WTC11 (cell line): ENCODE measurements around the gene ZNF341. TPM values are rescaled to one million over a fixed set of nuclear protein-coding genes. Genes with fewer than 3 reads are reported as not detected.

ENCODE experiments used
- ATAC-seq: fragments of 200-7000 bp; cut with Tn5 transposase; 2 replicates; pipeline ENCODE4 v1.10.0; 2021; ENCODE audit warnings: mild to moderate bottlenecking, moderate library complexity
- CTCF ChIA-PET: fragments of 300-600 bp; sonication (Branson Sonifier 250); formaldehyde crosslinking; loops from one replicate; lab custom pipeline; 2021; ENCODE audit warnings: antibody characterized with exemption; lab: Charles Lee
- POLR2A ChIA-PET: fragments of 350-600 bp; sonication (Branson Sonifier 250); formaldehyde crosslinking; loops from one replicate; lab custom pipeline; 2021; ENCODE audit warnings: antibody characterized with exemption; lab: Charles Lee
- DNase-seq: peaks from one replicate; pipeline ENCODE4 v3.0.0; 2021; ENCODE audit warnings: low spot score
- H3K27ac Mint-ChIP-seq: 2 replicates; pipeline ENCODE4 v1.8.0; 2021; ENCODE audit warnings: mixed read lengths
- H3K27me3 Mint-ChIP-seq: 2 replicates; pipeline ENCODE4 v1.8.0; 2021; ENCODE audit warnings: low read depth, mild to moderate bottlenecking, moderate library complexity, mixed read lengths
- H3K36me3 Mint-ChIP-seq: 2 replicates; pipeline ENCODE4 v1.8.0; 2021; ENCODE audit warnings: mixed read lengths
- H3K4me1 Mint-ChIP-seq: 2 replicates; pipeline ENCODE4 v1.8.0; 2022; ENCODE audit warnings: mixed read lengths
- H3K4me3 Mint-ChIP-seq: 2 replicates; pipeline ENCODE4 v1.8.0; 2021; ENCODE audit warnings: mild to moderate bottlenecking, moderate library complexity, mixed read lengths
- H3K9me3 Mint-ChIP-seq: 2 replicates; pipeline ENCODE4 v1.8.0; 2021; ENCODE audit warnings: mixed read lengths
- CBFB ChIP-seq: sonication (generic); formaldehyde crosslinking; IDR thresholded peaks from 2 replicates; pipeline ENCODE4 v1.8.1; 2022; ENCODE audit warnings: mild to moderate bottlenecking, low read depth, missing genetic modification reagents
- ELF4 ChIP-seq: sonication (generic); formaldehyde crosslinking; IDR thresholded peaks from 2 replicates; pipeline ENCODE4 v1.8.1; 2022; ENCODE audit warnings: low read depth, mild to moderate bottlenecking, moderate library complexity, missing genetic modification reagents
- EMX1 ChIP-seq: fragments of 250-450 bp; sonication (Bioruptor Pico); IDR thresholded peaks from 2 replicates; pipeline ENCODE4 v1.8.0; 2021; ENCODE audit warnings: mild to moderate bottlenecking
- ESRRA ChIP-seq: sonication (generic); formaldehyde crosslinking; IDR thresholded peaks from 2 replicates; pipeline ENCODE4 v1.8.1; 2022; ENCODE audit warnings: mild to moderate bottlenecking, missing genetic modification reagents, borderline replicate concordance
- GABPB1 ChIP-seq: sonication (generic); formaldehyde crosslinking; IDR thresholded peaks from 2 replicates; pipeline ENCODE4 v1.8.1; 2023; ENCODE audit warnings: mild to moderate bottlenecking, missing genetic modification reagents
- GRHL2 ChIP-seq: fragments of 250-450 bp; sonication (Bioruptor Pico); IDR thresholded peaks from 2 replicates; pipeline ENCODE4 v1.8.0; 2022; ENCODE audit warnings: mild to moderate bottlenecking, moderate library complexity; ENCODE audit not compliant: insufficient replicate concordance, severe bottlenecking
- JUN ChIP-seq: sonication (generic); formaldehyde crosslinking; IDR thresholded peaks from 2 replicates; pipeline ENCODE4 v1.8.0; 2023; ENCODE audit warnings: mild to moderate bottlenecking, missing genetic modification reagents
- NFYB ChIP-seq: sonication (generic); formaldehyde crosslinking; conservative IDR thresholded peaks from 2 replicates; pipeline ENCODE4 v1.8.0; 2022; ENCODE audit warnings: low read depth, missing genetic modification reagents
- NR2C2 ChIP-seq: sonication (generic); formaldehyde crosslinking; IDR thresholded peaks from 2 replicates; pipeline ENCODE4 v1.8.0; 2022; ENCODE audit warnings: mild to moderate bottlenecking, missing genetic modification reagents
- NR3C1 ChIP-seq: sonication (generic); formaldehyde crosslinking; conservative IDR thresholded peaks from 2 replicates; pipeline ENCODE4 v1.8.1; 2023; ENCODE audit warnings: low read depth, mild to moderate bottlenecking, missing genetic modification reagents
- TP53 ChIP-seq: sonication (generic); formaldehyde crosslinking; IDR thresholded peaks from 2 replicates; pipeline ENCODE4 v1.8.1; 2023; ENCODE audit warnings: mild to moderate bottlenecking, missing genetic modification reagents
- ZNF317 ChIP-seq: sonication (generic); formaldehyde crosslinking; IDR thresholded peaks from 2 replicates; pipeline ENCODE4 v1.8.1; 2023; ENCODE audit warnings: low read depth, mild to moderate bottlenecking, moderate library complexity, missing genetic modification reagents, borderline replicate concordance
- ZNF416 ChIP-seq: fragments of 250-450 bp; sonication (Bioruptor Pico); IDR thresholded peaks from 2 replicates; pipeline ENCODE4 v1.9.0; 2021; ENCODE audit warnings: mild to moderate bottlenecking, inconsistent platforms
- total RNA-seq: library from RNA; stranded (reverse); gene quantifications from 3 replicates; pipeline ENCODE4 v1.2.3, GENCODE V29; 2021
- TF ChIP-seq, protein P1 (sequence below): sonication (generic); formaldehyde crosslinking; IDR thresholded peaks from 2 replicates; pipeline ENCODE4 v1.8.1; 2023; ENCODE audit warnings: mild to moderate bottlenecking, moderate library complexity, missing genetic modification reagents
- TF ChIP-seq, protein P2 (sequence below): sonication (generic); formaldehyde crosslinking; IDR thresholded peaks from 2 replicates; pipeline ENCODE4 v1.8.0; 2022; ENCODE audit warnings: mild to moderate bottlenecking, missing genetic modification reagents
- TF ChIP-seq, protein P3 (sequence below): sonication (generic); formaldehyde crosslinking; IDR thresholded peaks from 2 replicates; pipeline ENCODE4 v1.8.0; 2023; ENCODE audit warnings: missing genetic modification reagents, mild to moderate bottlenecking, borderline replicate concordance
- TF ChIP-seq, protein P4 (sequence below): sonication (generic); formaldehyde crosslinking; IDR thresholded peaks from 2 replicates; pipeline ENCODE4 v1.8.1; 2023; ENCODE audit warnings: mild to moderate bottlenecking, missing genetic modification reagents, borderline replicate concordance

ZNF341 gene
- total RNA-seq, 1 experiment from 2014 or later, result 9.6 TPM

DNA sequence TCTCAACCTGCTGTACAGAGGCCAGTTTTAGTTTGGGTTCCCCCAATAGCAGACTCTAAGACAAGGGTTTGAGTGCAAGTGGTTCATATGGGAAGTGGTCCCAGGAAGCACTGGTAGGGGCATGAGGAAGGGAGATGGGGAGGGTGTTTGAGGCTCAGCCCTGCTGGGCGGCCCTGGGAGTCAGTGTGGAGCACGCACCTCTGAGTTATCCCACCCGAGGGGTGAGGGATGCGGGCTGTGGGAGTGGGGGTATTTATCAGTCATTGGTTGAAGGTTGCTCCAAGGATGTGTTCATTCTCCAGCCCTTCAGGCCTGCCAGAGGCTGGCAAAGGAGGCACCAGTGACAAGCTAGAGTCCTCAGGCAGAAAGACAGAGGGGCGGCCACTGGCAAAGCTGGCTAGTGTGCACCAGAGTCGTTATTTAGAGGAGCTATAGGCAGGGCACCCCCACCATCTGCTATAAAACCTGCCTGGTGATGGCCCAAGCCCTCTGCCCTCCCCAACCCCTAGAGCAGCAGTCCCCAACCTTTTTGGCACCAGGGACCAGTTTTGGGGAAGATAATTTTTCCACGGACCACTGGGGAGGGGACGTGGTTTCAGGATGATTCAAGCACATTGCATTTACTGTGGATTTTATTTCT lies 28.2 kb upstream of the ZNF341 start:
- DNase-seq, result no peak
- no peaks in the 10 kb centered on the region for H3K4me1 Mint-ChIP-seq
- peaks cover 12% of the 10 kb centered on the region for H3K36me3 Mint-ChIP-seq
- ChIA-PET POLR2A (no interaction called here), CTCF (no interaction called here)
- H3K27me3 Mint-ChIP-seq, result peaks cover 5% of the 10 kb centered on the region
- H3K4me3 Mint-ChIP-seq, result no peak overlapping the region
- peaks cover 20% of the 10 kb centered on the region for H3K9me3 Mint-ChIP-seq
- no peak for TF ChIP-seq NFYB
- TF ChIP-seq ESRRA (CRISPR knock-in tag), result no peak
- ATAC-seq, result no peak
- no peak overlapping the region for H3K27ac Mint-ChIP-seq

DNA sequence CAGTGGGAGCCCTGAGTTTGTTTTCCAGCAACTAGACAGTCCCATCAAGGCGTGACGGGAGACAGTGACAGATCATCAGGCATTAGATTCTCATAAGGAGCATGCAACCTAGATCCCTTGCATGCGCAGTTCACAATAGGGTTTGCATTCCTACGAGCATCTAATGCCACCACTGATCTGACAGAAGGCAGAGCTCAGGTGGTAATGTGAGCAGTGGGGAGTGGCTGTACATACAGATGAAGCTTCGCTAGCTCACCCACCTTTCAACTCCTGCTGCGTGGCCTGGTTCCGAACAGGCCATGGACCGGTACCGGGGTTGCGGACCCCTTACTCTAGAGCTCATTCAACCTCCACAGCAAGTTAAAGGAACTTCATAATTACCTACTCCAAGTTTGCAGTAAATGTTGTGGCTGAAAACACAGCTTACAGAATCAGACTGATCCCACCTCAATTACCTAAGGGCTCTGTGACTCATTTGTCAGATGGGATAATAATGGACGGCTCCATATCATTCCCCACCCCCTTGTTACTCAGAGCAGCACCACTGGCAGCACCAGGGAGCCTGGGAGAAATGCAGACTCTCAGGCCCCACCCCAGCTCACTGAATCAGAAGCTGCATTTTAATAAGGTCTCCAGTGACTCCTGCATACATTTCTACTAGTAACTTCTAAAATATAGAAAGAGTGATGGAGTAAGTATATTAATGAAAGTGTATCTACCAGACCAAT lies 27.4 kb upstream of the ZNF341 start:
- Mint-ChIP-seq H3K36me3 (peaks cover 11% of the 10 kb centered on the region), H3K4me3 (no peak overlapping the region), H3K27ac (no peak overlapping the region), H3K27me3 (peaks cover 4% of the 10 kb centered on the region), H3K4me1 (peaks cover 4% of the 10 kb centered on the region), H3K9me3 (peaks cover 20% of the 10 kb centered on the region)
- no peak for DNase-seq
- TF ChIP-seq JUN (CRISPR knock-in tag) (no peak), GABPB1 (CRISPR knock-in tag) (no peak), EMX1 (CRISPR knock-in tag) (no peak), ZNF416 (no peak), ZNF317 (CRISPR knock-in tag) (no peak), CBFB (CRISPR knock-in tag) (no peak), NR2C2 (CRISPR knock-in tag) (no peak), TP53 (CRISPR knock-in tag) (no peak), NR3C1 (CRISPR knock-in tag) (no peak)
- TF ChIP-seq, protein P1, sequence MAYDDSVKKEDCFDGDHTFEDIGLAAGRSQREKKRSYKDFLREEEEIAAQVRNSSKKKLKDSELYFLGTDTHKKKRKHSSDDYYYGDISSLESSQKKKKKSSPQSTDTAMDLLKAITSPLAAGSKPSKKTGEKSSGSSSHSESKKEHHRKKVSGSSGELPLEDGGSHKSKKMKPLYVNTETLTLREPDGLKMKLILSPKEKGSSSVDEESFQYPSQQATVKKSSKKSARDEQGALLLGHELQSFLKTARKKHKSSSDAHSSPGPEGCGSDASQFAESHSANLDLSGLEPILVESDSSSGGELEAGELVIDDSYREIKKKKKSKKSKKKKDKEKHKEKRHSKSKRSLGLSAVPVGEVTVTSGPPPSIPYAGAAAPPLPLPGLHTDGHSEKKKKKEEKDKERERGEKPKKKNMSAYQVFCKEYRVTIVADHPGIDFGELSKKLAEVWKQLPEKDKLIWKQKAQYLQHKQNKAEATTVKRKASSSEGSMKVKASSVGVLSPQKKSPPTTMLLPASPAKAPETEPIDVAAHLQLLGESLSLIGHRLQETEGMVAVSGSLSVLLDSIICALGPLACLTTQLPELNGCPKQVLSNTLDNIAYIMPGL, result no peak
- TF ChIP-seq, protein P2, sequence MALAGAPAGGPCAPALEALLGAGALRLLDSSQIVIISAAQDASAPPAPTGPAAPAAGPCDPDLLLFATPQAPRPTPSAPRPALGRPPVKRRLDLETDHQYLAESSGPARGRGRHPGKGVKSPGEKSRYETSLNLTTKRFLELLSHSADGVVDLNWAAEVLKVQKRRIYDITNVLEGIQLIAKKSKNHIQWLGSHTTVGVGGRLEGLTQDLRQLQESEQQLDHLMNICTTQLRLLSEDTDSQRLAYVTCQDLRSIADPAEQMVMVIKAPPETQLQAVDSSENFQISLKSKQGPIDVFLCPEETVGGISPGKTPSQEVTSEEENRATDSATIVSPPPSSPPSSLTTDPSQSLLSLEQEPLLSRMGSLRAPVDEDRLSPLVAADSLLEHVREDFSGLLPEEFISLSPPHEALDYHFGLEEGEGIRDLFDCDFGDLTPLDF (CRISPR knock-in tag), result no peak
- TF ChIP-seq, protein P3, sequence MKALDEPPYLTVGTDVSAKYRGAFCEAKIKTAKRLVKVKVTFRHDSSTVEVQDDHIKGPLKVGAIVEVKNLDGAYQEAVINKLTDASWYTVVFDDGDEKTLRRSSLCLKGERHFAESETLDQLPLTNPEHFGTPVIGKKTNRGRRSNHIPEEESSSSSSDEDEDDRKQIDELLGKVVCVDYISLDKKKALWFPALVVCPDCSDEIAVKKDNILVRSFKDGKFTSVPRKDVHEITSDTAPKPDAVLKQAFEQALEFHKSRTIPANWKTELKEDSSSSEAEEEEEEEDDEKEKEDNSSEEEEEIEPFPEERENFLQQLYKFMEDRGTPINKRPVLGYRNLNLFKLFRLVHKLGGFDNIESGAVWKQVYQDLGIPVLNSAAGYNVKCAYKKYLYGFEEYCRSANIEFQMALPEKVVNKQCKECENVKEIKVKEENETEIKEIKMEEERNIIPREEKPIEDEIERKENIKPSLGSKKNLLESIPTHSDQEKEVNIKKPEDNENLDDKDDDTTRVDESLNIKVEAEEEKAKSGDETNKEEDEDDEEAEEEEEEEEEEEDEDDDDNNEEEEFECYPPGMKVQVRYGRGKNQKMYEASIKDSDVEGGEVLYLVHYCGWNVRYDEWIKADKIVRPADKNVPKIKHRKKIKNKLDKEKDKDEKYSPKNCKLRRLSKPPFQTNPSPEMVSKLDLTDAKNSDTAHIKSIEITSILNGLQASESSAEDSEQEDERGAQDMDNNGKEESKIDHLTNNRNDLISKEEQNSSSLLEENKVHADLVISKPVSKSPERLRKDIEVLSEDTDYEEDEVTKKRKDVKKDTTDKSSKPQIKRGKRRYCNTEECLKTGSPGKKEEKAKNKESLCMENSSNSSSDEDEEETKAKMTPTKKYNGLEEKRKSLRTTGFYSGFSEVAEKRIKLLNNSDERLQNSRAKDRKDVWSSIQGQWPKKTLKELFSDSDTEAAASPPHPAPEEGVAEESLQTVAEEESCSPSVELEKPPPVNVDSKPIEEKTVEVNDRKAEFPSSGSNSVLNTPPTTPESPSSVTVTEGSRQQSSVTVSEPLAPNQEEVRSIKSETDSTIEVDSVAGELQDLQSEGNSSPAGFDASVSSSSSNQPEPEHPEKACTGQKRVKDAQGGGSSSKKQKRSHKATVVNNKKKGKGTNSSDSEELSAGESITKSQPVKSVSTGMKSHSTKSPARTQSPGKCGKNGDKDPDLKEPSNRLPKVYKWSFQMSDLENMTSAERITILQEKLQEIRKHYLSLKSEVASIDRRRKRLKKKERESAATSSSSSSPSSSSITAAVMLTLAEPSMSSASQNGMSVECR, result no peak
- CTCF ChIA-PET, result no interaction called here
- no peak for ATAC-seq
- POLR2A ChIA-PET, result no interaction called here

DNA sequence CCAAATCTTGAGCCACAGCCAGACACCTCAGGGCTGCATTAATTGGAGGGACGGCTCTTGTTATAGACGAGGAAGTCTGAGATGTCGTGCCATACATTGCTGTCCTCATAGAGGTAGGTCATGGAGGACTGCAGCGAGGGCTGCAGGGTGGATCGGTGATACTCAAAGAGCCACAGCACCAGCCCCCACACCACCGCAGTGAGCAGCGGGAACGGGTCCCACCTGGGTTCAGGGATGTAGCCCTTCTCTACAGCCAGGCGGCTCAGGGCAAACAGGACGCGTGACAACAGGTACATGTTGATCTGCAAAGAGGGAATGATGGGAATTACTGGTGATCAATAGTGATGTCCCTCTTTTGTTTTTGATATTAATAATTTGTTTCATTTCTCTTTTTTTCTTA lies 24.1 kb upstream of the ZNF341 start:
- Mint-ChIP-seq H3K4me3 (no peak overlapping the region), H3K36me3 (peaks cover 3% of the 10 kb centered on the region; the same call in 1 of the 2 replicates), H3K27me3 (no peaks in the 10 kb centered on the region), H3K9me3 (peaks cover 16% of the 10 kb centered on the region), H3K4me1 (peaks cover 10% of the 10 kb centered on the region), H3K27ac (no peak overlapping the region)
- ATAC-seq (no peak), DNase-seq (no peak)
- ChIA-PET CTCF (interaction anchor here (1.3 kb wide), 1 partner anchor 40 kb away, joined by 3 read pairs; no protein-coding TSS in a partner anchor), POLR2A (interaction anchor here (1.0 kb wide), 1 partner anchor 130 kb away, joined by 3 read pairs; no protein-coding TSS in a partner anchor)
- TF ChIP-seq, protein P1, result no peak
- no peak for TF ChIP-seq ZNF416
- TF ChIP-seq, protein P4, sequence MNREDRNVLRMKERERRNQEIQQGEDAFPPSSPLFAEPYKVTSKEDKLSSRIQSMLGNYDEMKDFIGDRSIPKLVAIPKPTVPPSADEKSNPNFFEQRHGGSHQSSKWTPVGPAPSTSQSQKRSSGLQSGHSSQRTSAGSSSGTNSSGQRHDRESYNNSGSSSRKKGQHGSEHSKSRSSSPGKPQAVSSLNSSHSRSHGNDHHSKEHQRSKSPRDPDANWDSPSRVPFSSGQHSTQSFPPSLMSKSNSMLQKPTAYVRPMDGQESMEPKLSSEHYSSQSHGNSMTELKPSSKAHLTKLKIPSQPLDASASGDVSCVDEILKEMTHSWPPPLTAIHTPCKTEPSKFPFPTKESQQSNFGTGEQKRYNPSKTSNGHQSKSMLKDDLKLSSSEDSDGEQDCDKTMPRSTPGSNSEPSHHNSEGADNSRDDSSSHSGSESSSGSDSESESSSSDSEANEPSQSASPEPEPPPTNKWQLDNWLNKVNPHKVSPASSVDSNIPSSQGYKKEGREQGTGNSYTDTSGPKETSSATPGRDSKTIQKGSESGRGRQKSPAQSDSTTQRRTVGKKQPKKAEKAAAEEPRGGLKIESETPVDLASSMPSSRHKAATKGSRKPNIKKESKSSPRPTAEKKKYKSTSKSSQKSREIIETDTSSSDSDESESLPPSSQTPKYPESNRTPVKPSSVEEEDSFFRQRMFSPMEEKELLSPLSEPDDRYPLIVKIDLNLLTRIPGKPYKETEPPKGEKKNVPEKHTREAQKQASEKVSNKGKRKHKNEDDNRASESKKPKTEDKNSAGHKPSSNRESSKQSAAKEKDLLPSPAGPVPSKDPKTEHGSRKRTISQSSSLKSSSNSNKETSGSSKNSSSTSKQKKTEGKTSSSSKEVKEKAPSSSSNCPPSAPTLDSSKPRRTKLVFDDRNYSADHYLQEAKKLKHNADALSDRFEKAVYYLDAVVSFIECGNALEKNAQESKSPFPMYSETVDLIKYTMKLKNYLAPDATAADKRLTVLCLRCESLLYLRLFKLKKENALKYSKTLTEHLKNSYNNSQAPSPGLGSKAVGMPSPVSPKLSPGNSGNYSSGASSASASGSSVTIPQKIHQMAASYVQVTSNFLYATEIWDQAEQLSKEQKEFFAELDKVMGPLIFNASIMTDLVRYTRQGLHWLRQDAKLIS (CRISPR knock-in tag), result no peak
- no peak for TF ChIP-seq GRHL2 (CRISPR knock-in tag)
- no peak for TF ChIP-seq ELF4
